WERI-Rb-1 (cell line): ENCODE results near the gene S1PR1.

Source experiments
- DNase-seq: peaks from one replicate; pipeline ENCODE4 v3.0.0-alpha.2; 2020
- H3K27ac ChIP-seq: fragments of 250-450 bp; sonication (Bioruptor Pico); 2 replicates; pipeline ENCODE4 v1.5.1; 2020; ENCODE audit warnings: mild to moderate bottlenecking, moderate library complexity
- H3K27me3 ChIP-seq: fragments of 250-450 bp; sonication (Bioruptor Pico); 2 replicates; pipeline ENCODE4 v1.5.1; 2021; ENCODE audit warnings: mild to moderate bottlenecking, low read depth, moderate library complexity; ENCODE audit not compliant: insufficient read depth, severe bottlenecking
- H3K36me3 ChIP-seq: fragments of 250-450 bp; sonication (Bioruptor Pico); 2 replicates; pipeline ENCODE4 v1.5.1; 2020; ENCODE audit warnings: mild to moderate bottlenecking, moderate library complexity
- H3K4me3 ChIP-seq: 2 replicates; pipeline ENCODE4 v1.5.1; 2011; ENCODE audit warnings: low read depth, mild to moderate bottlenecking, control low read depth, low read length
- H3K9me3 ChIP-seq: fragments of 250-450 bp; sonication (Bioruptor Pico); 2 replicates; pipeline ENCODE4 v1.5.1; 2021; ENCODE audit warnings: mild to moderate bottlenecking, moderate library complexity; ENCODE audit not compliant: severe bottlenecking
- CTCF ChIP-seq: IDR thresholded peaks from 2 replicates; pipeline ENCODE4 v1.5.1; 2011; ENCODE audit warnings: low read depth, mild to moderate bottlenecking, control low read depth, inconsistent platforms, low read length

Gene S1PR1

GRCh38 chr1:101282314-101283038 is 45.7 kb downstream of the S1PR1 start:
- Histone ChIP-seq H3K4me3 (no peak overlapping the region), H3K27ac (no peak overlapping the region), H3K27me3 (peaks cover 65% of the 10 kb centered on the region), H3K9me3 (no peaks in the 10 kb centered on the region), H3K36me3 (no peaks in the 10 kb centered on the region)
- no peak for DNase-seq
- TF ChIP-seq CTCF: no peak

- Histone ChIP-seq H3K27me3 (peaks cover 58% of the 10 kb centered on the region), H3K36me3 (no peaks in the 10 kb centered on the region), H3K27ac (no peak overlapping the region), H3K4me3 (no peak overlapping the region), H3K9me3 (no peaks in the 10 kb centered on the region)
- no peak for TF ChIP-seq CTCF
- no peak for DNase-seq
Measured at GRCh38 chr1:101283443-101283842, 46.6 kb downstream of the S1PR1 start.

GRCh38 chr1:101284021-101284420 is 47.2 kb downstream of the S1PR1 start:
- Histone ChIP-seq H3K27ac (no peak overlapping the region), H3K9me3 (no peaks in the 10 kb centered on the region), H3K27me3 (peaks cover 52% of the 10 kb centered on the region), H3K36me3 (no peaks in the 10 kb centered on the region), H3K4me3 (no peak overlapping the region)
- DNase-seq: peak; percentile 7
- TF ChIP-seq CTCF: no peak

- Histone ChIP-seq H3K27ac (no peak overlapping the region), H3K4me3 (no peak overlapping the region), H3K36me3 (no peaks in the 10 kb centered on the region), H3K27me3 (peaks cover 47% of the 10 kb centered on the region), H3K9me3 (no peaks in the 10 kb centered on the region)
- DNase-seq: no peak
- no peak for TF ChIP-seq CTCF
Measured at GRCh38 chr1:101284622-101285218, 47.9 kb downstream of the S1PR1 start.

GRCh38 chr1:101285922-101286570 is 49.2 kb downstream of the S1PR1 start:
- peaks cover 53% of the 10 kb centered on the region for H3K27me3 ChIP-seq
- H3K36me3 ChIP-seq: no peaks in the 10 kb centered on the region
- H3K9me3 ChIP-seq: no peaks in the 10 kb centered on the region
- no peak for DNase-seq
- H3K4me3 ChIP-seq: no peak overlapping the region
- no peak overlapping the region for H3K27ac ChIP-seq
- no peak for TF ChIP-seq CTCF
